Measurements from ENCODE around the gene GAB2.

Gene GAB2

GRCh38 chr11:78187366-78188285, 230.0 kb downstream of the GAB2 start:
- TF ChIP-seq ZNF707 (tag by site-specific recombination; IDR thresholded peaks at IDR 0.05) (no peak), EGR2 (tag by site-specific recombination; IDR thresholded peaks at IDR 0.05; ENCODE audit: low read depth) (peak; percentile 92; the same call in 1 of the 2 replicates), ZBTB20 (tag by site-specific recombination; IDR thresholded peaks at IDR 0.05) (0 out of 2 replicates have a peak, but pooled peaks have one; percentile 19), HOXA7 (CRISPR knock-in tag; IDR thresholded peaks at IDR 0.05; ENCODE audit: borderline replicate concordance) (no peak), ZNF596 (tag by site-specific recombination; IDR thresholded peaks at IDR 0.05) (no peak), ZNF600 (tag by site-specific recombination; IDR thresholded peaks at IDR 0.05) (0 out of 2 replicates have a peak, but pooled peaks have one; percentile 40)

GRCh38 chr11:78181185-78181584, 236.4 kb downstream of the GAB2 start:
- CTCF ChIA-PET: no interaction called here
- no peak for TF ChIP-seq FEZF1 (tag by site-specific recombination; IDR thresholded peaks at IDR 0.05)
- no peak for TF ChIP-seq KLF1 (tag by site-specific recombination; IDR thresholded peaks at IDR 0.05)
- no peak for TF ChIP-seq PRDM1 (tag by site-specific recombination; IDR thresholded peaks at IDR 0.05)
- TF ChIP-seq ZFP41 (tag by site-specific recombination; IDR thresholded peaks at IDR 0.05; ENCODE audit: borderline replicate concordance): no peak
- no peak for TF ChIP-seq ZBTB44 (tag by site-specific recombination; IDR thresholded peaks at IDR 0.05)
- no peak for TF ChIP-seq ZNF155 (tag by site-specific recombination; IDR thresholded peaks at IDR 0.05)
- TF ChIP-seq SCRT1 (tag by site-specific recombination; IDR thresholded peaks at IDR 0.05; ENCODE audit: borderline replicate concordance): no peak
- TF ChIP-seq MYNN (tag by site-specific recombination; IDR thresholded peaks at IDR 0.05; ENCODE audit: borderline replicate concordance): no peak
- TF ChIP-seq ZNF701 (tag by site-specific recombination; IDR thresholded peaks at IDR 0.05): no peak
- no peak for TF ChIP-seq ZNF660 (tag by site-specific recombination; IDR thresholded peaks at IDR 0.05)
- TF ChIP-seq ZNF138 (tag by site-specific recombination; IDR thresholded peaks at IDR 0.05; ENCODE audit: borderline replicate concordance): no peak
- Histone ChIP-seq H3K36me3 (ENCODE audit: control insufficient read depth in 2 of 2, insufficient read depth in 1 of 2, low read length in 2 of 2) (no peaks in the 10 kb centered on the region), H3K4me1 (ENCODE audit: control insufficient read depth, insufficient read depth, low read length) (no peaks in the 10 kb centered on the region), H3K9me3 (ENCODE audit: control insufficient read depth, insufficient read depth, low read depth, low read length) (no peaks in the 10 kb centered on the region), H3K27ac (ENCODE audit: extremely low read depth, low read depth, low read length) (no peak overlapping the region), H3K4me3 (ENCODE audit: low read depth, low read length) (no peak overlapping the region)
- POLR2A ChIA-PET: no interaction called here

More at GRCh38 chr11:78187366-78188285, 230.0 kb downstream of the GAB2 start:
- Histone ChIP-seq H3K4me1 (ENCODE audit: control insufficient read depth, insufficient read depth, low read length) (no peaks in the 10 kb centered on the region), H3K4me3 (ENCODE audit: low read depth, low read length) (peak overlapping the region; percentile 83), H3K9me3 (ENCODE audit: control insufficient read depth, insufficient read depth, low read depth, low read length) (no peaks in the 10 kb centered on the region), H3K36me3 (ENCODE audit: control insufficient read depth in 2 of 2, insufficient read depth in 1 of 2, low read length in 2 of 2) (no peaks in the 10 kb centered on the region), H3K27ac (ENCODE audit: extremely low read depth, low read depth, low read length) (no peak overlapping the region; the same call in 1 of the 2 replicates)
- POLR2A ChIA-PET: interaction anchor here (0.6 to 1.6 kb wide), 8 partner anchors 22 to 1403 kb away, joined by 3 to 21 read pairs (median 4); partner anchors contain the start of genes ALG8, INTS4, NARS2 and NDUFC2
- CTCF ChIA-PET: interaction anchor here (0.6 kb wide), 2 partner anchors 18 to 351 kb away, joined by 3 to 4 read pairs; no protein-coding TSS in a partner anchor

GRCh38 chr11:78180751-78181150, 236.9 kb downstream of the GAB2 start:
- Histone ChIP-seq H3K4me3 (ENCODE audit: low read depth, low read length) (no peak overlapping the region), H3K4me1 (ENCODE audit: control insufficient read depth, insufficient read depth, low read length) (no peaks in the 10 kb centered on the region), H3K9me3 (ENCODE audit: control insufficient read depth, insufficient read depth, low read depth, low read length) (no peaks in the 10 kb centered on the region), H3K27ac (ENCODE audit: extremely low read depth, low read depth, low read length) (no peak overlapping the region), H3K36me3 (ENCODE audit: control insufficient read depth in 2 of 2, insufficient read depth in 1 of 2, low read length in 2 of 2) (no peaks in the 10 kb centered on the region)
- ChIA-PET POLR2A (no interaction called here), CTCF (no interaction called here)
- TF ChIP-seq ZSCAN18 (tag by site-specific recombination; IDR thresholded peaks at IDR 0.05) (no peak), ZNF837 (tag by site-specific recombination; IDR thresholded peaks at IDR 0.05) (no peak), ZNF174 (tag by site-specific recombination; IDR thresholded peaks at IDR 0.05) (no peak), ZNF639 (tag by site-specific recombination; IDR thresholded peaks at IDR 0.05) (no peak), KLF10 (tag by site-specific recombination; IDR thresholded peaks at IDR 0.05) (no peak), ZNF677 (tag by site-specific recombination; IDR thresholded peaks at IDR 0.05) (no peak), ZNF10 (tag by site-specific recombination; IDR thresholded peaks at IDR 0.05) (no peak), ZBTB6 (tag by site-specific recombination; IDR thresholded peaks at IDR 0.05) (no peak), EGR2 (tag by site-specific recombination; IDR thresholded peaks at IDR 0.05; ENCODE audit: low read depth) (no peak), ZBTB1 (tag by site-specific recombination; IDR thresholded peaks at IDR 0.05) (no peak), ZEB2 (tag by site-specific recombination; IDR thresholded peaks at IDR 0.05) (no peak)
